ENCODE data around the gene SUN5.

GRCh38 chr20:33018169-33018931 is 14.1 kb upstream of the SUN5 start:
- TF ChIP-seq MAX (IDR thresholded peaks at IDR 0.05) (no peak), CTCF (IDR thresholded peaks at IDR 0.05; ENCODE audit: low read depth, low read length, missing input control) (no peak), EGR1 (IDR thresholded peaks at IDR 0.05; ENCODE audit: low read depth in 2 of 2) (no peak), GABPA (IDR thresholded peaks at IDR 0.05 in 1 of 2, conservative IDR thresholded peaks at IDR 0.05 in 1 of 2) (no peak), YY1 (IDR thresholded peaks at IDR 0.05) (no peak), REST (IDR thresholded peaks at IDR 0.05) (no peak), ATF3 (IDR thresholded peaks at IDR 0.05) (no peak)
